HCT116 (cell line): Measurements from ENCODE around the gene IGSF23. TPM values are rescaled to one million over a fixed set of nuclear protein-coding genes. Genes with fewer than 3 reads are reported as not detected.

ENCODE experiments used
- ATAC-seq: fragments of 200-7000 bp; cut with Tn5 transposase; 2 replicates; pipeline ENCODE4 v1.9.1; 2020; ENCODE audit warnings: mild to moderate bottlenecking, moderate library complexity
- BruUV-seq: library from RNA; stranded (reverse); fragments of 400-500 nt; replicated peaks from 2 replicates; lab custom pipeline; 2021; lab: Mats Ljungman, UMichigan
- CTCF ChIA-PET: fragments of 300-600 bp; sonication (Branson Sonifier 250); formaldehyde crosslinking; loops from one replicate; lab custom pipeline; 2021; ENCODE audit warnings: antibody characterized with exemption; lab: Charles Lee
- POLR2A ChIA-PET: fragments of 300-600, 350-600 bp; sonication (Branson Sonifier 250); formaldehyde crosslinking; loops from one replicate; lab custom pipeline; 2021; ENCODE audit warnings: antibody characterized with exemption; lab: Charles Lee
- RAD21 ChIA-PET, 2 experiments: fragments of 300-600 bp; sonication (Branson Sonifier 250); formaldehyde crosslinking; loops; one replicate each; lab custom pipeline; 2023; ENCODE audit warnings: low total read pairs in 2 of 2; ENCODE audit not compliant: uncharacterized antibody in 2 of 2, unreplicated experiment in 2 of 2, low non-redundant PET in 1 of 2; lab: Charles Lee
- DNase-seq: peaks from one replicate; pipeline ENCODE4 v3.0.0-alpha.2; 2010; ENCODE audit warnings: low read depth, low spot score
- H2AFZ ChIP-seq: fragments of 200-600 bp; shearing (Covaris generic), sonication (generic); 2 replicates; pipeline ENCODE4 v1.6.1; 2017; ENCODE audit warnings: low read depth, mixed run types, mixed read lengths, antibody characterized with exemption, low read length; ENCODE audit not compliant: poor library complexity, severe bottlenecking
- H3K27ac ChIP-seq: 2 replicates; pipeline ENCODE4 v1.5.1; 2012; ENCODE audit warnings: low read depth, low read length
- H3K27me3 ChIP-seq: fragments of 200-600 bp; sonication (generic); 2 replicates; pipeline ENCODE4 v1.6.1; 2016; ENCODE audit warnings: mixed run types, low read length, mixed read lengths; ENCODE audit not compliant: insufficient read depth
- H3K36me3 ChIP-seq, 2 experiments: fragments of 200-500 bp in 1 of 2; fragments of 200-600 bp in 1 of 2; sonication (Bioruptor generic) in 1 of 2; sonication (generic) in 1 of 2; 2 replicates each; pipeline versions ENCODE4 v1.5.1 to v1.6.1; 2014 to 2016; ENCODE audit warnings: low read length in 2 of 2, inconsistent platforms in 1 of 2, mixed read lengths in 1 of 2, mixed run types in 1 of 2; ENCODE audit not compliant: insufficient read depth in 2 of 2, control insufficient read depth in 1 of 2
- H3K4me1 ChIP-seq, 2 experiments: fragments of 200-600 bp in 1 of 2; sonication (generic) in 1 of 2; 2 replicates each; pipeline versions ENCODE4 v1.5.1 to v1.6.1; 2012 to 2017; ENCODE audit warnings: low read length in 2 of 2, inconsistent platforms in 1 of 2, mild to moderate bottlenecking in 1 of 2, mixed read lengths in 1 of 2, mixed run types in 1 of 2, moderate library complexity in 1 of 2; ENCODE audit not compliant: insufficient read depth in 2 of 2, control insufficient read depth in 1 of 2
- H3K4me2 ChIP-seq: fragments of 200-600 bp; sonication (generic); 2 replicates; pipeline ENCODE4 v1.6.1; 2017; ENCODE audit warnings: mixed run types, low read length, mixed read lengths
- H3K4me3 ChIP-seq, 2 experiments: fragments of 200-600 bp in 1 of 2; sonication (generic) in 1 of 2; replicated peaks in 1 of 2; 2 replicates each; pipeline ENCODE4 v1.5.1; 2011 to 2016; ENCODE audit warnings: low read length in 2 of 2, control low read depth in 1 of 2, low read depth in 1 of 2, mild to moderate bottlenecking in 1 of 2, mixed read lengths in 1 of 2, mixed run types in 1 of 2
- H3K79me2 ChIP-seq: fragments of 200-600 bp; sonication (generic); 2 replicates; pipeline ENCODE4 v1.6.1; 2017; ENCODE audit warnings: mild to moderate bottlenecking, mixed run types, low read length, moderate library complexity, mixed read lengths; ENCODE audit not compliant: insufficient read depth
- H3K9ac ChIP-seq: fragments of 200-600 bp; sonication (generic); 2 replicates; pipeline ENCODE4 v1.6.1; 2016; ENCODE audit warnings: low read length, mixed read lengths
- H3K9me2 ChIP-seq: fragments of 200-600 bp; sonication (generic), shearing (Covaris generic); 2 replicates; pipeline ENCODE4 v1.6.1; 2017; ENCODE audit warnings: mixed run types, mild to moderate bottlenecking, moderate library complexity; ENCODE audit not compliant: insufficient read depth
- H3K9me3 ChIP-seq, 2 experiments: fragments of 200-500 bp in 1 of 2; fragments of 200-600 bp in 1 of 2; sonication (Bioruptor generic) in 1 of 2; sonication (generic) in 1 of 2; 2 replicates each; pipeline ENCODE4 v1.6.1; 2014 to 2017; ENCODE audit warnings: low read length in 2 of 2, mixed read lengths in 2 of 2, inconsistent platforms in 1 of 2, low read depth in 1 of 2, mild to moderate bottlenecking in 1 of 2, mixed run types in 1 of 2, moderate library complexity in 1 of 2; ENCODE audit not compliant: control insufficient read depth in 1 of 2, insufficient read depth in 1 of 2
- H4K20me1 ChIP-seq: fragments of 200-600 bp; sonication (generic), shearing (Covaris generic); 2 replicates; pipeline ENCODE4 v1.6.1; 2017; ENCODE audit warnings: mixed run types, mild to moderate bottlenecking, moderate library complexity; ENCODE audit not compliant: insufficient read depth
- EGR1 ChIP-seq: IDR thresholded peaks from 2 replicates; pipeline ENCODE4 v1.6.1; 2012; ENCODE audit warnings: low read depth
- EZH2phosphoT487 ChIP-seq: fragments of 200-600 bp; IDR thresholded peaks from 2 replicates; pipeline ENCODE4 v1.6.1; 2018; ENCODE audit warnings: antibody characterized with exemption, borderline replicate concordance
- JUND ChIP-seq: IDR thresholded peaks from 2 replicates; pipeline ENCODE4 v1.6.1; 2012
- POLR2A ChIP-seq: IDR thresholded peaks from 2 replicates; pipeline ENCODE4 v1.7.0; 2011; ENCODE audit warnings: borderline replicate concordance; ENCODE audit not compliant: insufficient read depth, insufficient read length; ENCODE audit errors: extremely low read depth
- POLR2AphosphoS5 ChIP-seq: IDR thresholded peaks from 2 replicates; pipeline ENCODE4 v1.6.1; 2011; ENCODE audit warnings: mild to moderate bottlenecking, low read depth, low read length, moderate library complexity
- RAD21 ChIP-seq: IDR thresholded peaks from 2 replicates; pipeline ENCODE4 v1.6.1; 2012; ENCODE audit warnings: low read depth, mild to moderate bottlenecking
- SIN3A ChIP-seq: IDR thresholded peaks from 2 replicates; pipeline ENCODE4 v1.6.1; 2012; ENCODE audit warnings: low read depth
- SP1 ChIP-seq: IDR thresholded peaks from 2 replicates; pipeline ENCODE4 v1.6.1; 2012; ENCODE audit warnings: low read depth
- SRF ChIP-seq: IDR thresholded peaks from 2 replicates; pipeline ENCODE4 v1.6.1; 2012; ENCODE audit warnings: low read depth
- intact Hi-C: fragments of 100-400 bp; cut with micrococcal nuclease; formaldehyde crosslinking; loops from 2 replicates; pipeline ENCODE4 v1.10.0; 2022
- total RNA-seq: library from RNA; stranded (reverse); gene quantifications from one replicate; pipeline ENCODE4 v1.2.1, GENCODE V29; 2021; ENCODE audit not compliant: unreplicated experiment
- TF ChIP-seq, protein P1 (sequence below): IDR thresholded peaks from 2 replicates; pipeline ENCODE4 v1.6.1; 2012
- TF ChIP-seq, protein P2 (sequence below), 3 experiments: fragments of 200-600 bp in 1 of 3; sonication (generic) in 1 of 3; IDR thresholded peaks in 2 of 3; conservative IDR thresholded peaks in 1 of 3; 2 replicates each; pipeline ENCODE4 v1.5.1; 2012 to 2017; ENCODE audit warnings: low read depth in 2 of 3, low read length in 2 of 3, antibody characterized with exemption in 1 of 3, borderline replicate concordance in 1 of 3, control low read depth in 1 of 3, mild to moderate bottlenecking in 1 of 3, mixed read lengths in 1 of 3, mixed run types in 1 of 3, moderate library complexity in 1 of 3; ENCODE audit not compliant: insufficient read depth in 1 of 3

IGSF23 gene
- total RNA-seq, 1 experiment from 2014 or later, result not detected

DNA sequence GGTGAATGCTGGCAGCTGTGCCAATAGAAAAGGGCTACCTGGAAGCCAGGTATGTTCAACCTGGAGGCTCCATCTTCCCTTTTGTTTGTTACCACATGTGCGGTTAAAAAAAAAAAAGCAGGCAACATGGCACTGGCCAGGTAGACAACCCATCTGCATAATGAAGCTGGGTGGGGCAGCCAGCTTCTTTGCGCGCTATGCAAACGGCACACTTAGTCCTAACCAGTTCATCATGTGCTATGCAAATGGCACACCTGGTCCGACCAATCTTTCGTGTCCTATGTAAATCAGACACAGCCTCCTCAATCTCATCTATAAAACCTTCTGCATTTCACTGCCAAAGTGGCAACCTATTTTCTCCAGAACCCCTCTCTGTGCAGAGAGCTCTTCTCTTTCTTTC lies 11.3 kb upstream of the IGSF23 start:
- no peaks in the 10 kb centered on the region for H3K9me3 ChIP-seq
- no peaks in the 10 kb centered on the region for H3K9me2 ChIP-seq
- H3K27ac ChIP-seq, result no peak overlapping the region
- H4K20me1 ChIP-seq, result no peaks in the 10 kb centered on the region
- H3K79me2 ChIP-seq, result no peaks in the 10 kb centered on the region
- no peak overlapping the region for H2AFZ ChIP-seq
- H3K27me3 ChIP-seq, result no peaks in the 10 kb centered on the region
- no peaks in the 10 kb centered on the region for H3K36me3 ChIP-seq
- ChIA-PET POLR2A (no interaction called here), CTCF (interaction anchor here (1.0 kb wide), 1 partner anchor 14 kb away, joined by 3 read pairs; no protein-coding TSS in a partner anchor), RAD21 (no interaction called here)
- no peak for ATAC-seq
- DNase-seq, result no peak
- no peak overlapping the region for H3K9ac ChIP-seq
- TF ChIP-seq JUND (no peak), SP1 (no peak), EGR1 (no peak), EZH2phosphoT487 (no peak), SRF (no peak), POLR2AphosphoS5 (no peak), RAD21 (no peak), POLR2A (no peak), SIN3A (no peak)
- TF ChIP-seq, protein P1, sequence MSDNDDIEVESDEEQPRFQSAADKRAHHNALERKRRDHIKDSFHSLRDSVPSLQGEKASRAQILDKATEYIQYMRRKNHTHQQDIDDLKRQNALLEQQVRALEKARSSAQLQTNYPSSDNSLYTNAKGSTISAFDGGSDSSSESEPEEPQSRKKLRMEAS, result no peak
- TF ChIP-seq, protein P2, sequence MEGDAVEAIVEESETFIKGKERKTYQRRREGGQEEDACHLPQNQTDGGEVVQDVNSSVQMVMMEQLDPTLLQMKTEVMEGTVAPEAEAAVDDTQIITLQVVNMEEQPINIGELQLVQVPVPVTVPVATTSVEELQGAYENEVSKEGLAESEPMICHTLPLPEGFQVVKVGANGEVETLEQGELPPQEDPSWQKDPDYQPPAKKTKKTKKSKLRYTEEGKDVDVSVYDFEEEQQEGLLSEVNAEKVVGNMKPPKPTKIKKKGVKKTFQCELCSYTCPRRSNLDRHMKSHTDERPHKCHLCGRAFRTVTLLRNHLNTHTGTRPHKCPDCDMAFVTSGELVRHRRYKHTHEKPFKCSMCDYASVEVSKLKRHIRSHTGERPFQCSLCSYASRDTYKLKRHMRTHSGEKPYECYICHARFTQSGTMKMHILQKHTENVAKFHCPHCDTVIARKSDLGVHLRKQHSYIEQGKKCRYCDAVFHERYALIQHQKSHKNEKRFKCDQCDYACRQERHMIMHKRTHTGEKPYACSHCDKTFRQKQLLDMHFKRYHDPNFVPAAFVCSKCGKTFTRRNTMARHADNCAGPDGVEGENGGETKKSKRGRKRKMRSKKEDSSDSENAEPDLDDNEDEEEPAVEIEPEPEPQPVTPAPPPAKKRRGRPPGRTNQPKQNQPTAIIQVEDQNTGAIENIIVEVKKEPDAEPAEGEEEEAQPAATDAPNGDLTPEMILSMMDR (IDR thresholded peaks at IDR 0.05 in 2 of 3, conservative IDR thresholded peaks at IDR 0.05 in 1 of 3; ENCODE audit: borderline replicate concordance in 1 of 3, insufficient read depth in 1 of 3, low read depth in 2 of 3, low read length in 2 of 3), result no peak
- intact Hi-C loops, result no loop called here
- H3K4me3 ChIP-seq, result no peak overlapping the region
- no peak overlapping the region for H3K4me2 ChIP-seq
- no TSS peak for BruUV-seq
- peaks cover 0 to 11% of the 10 kb centered on the region in 2 experiments; a peak in 1 of 4 replicates for H3K4me1 ChIP-seq
